GM12864 (cell line): ENCODE data around the gene KANK4.

ENCODE experiments used
- DNase-seq: peaks from one replicate; pipeline ENCODE4 v3.0.0-alpha.2; 2011; ENCODE audit warnings: low read depth
- H3K4me3 ChIP-seq: 2 replicates; pipeline ENCODE4 v1.5.1; 2011; ENCODE audit warnings: mild to moderate bottlenecking, low read depth, low read length, control low read depth
- CTCF ChIP-seq: IDR thresholded peaks from 2 replicates; pipeline ENCODE4 v1.5.1; 2011; ENCODE audit warnings: low read depth, mild to moderate bottlenecking, moderate library complexity, low read length, control low read depth, inconsistent platforms; ENCODE audit errors: missing control alignments

Gene KANK4

GRCh38 chr1:62196086-62196690 lies 123.0 kb downstream of the KANK4 start:
- DNase-seq, result no peak
- TF ChIP-seq CTCF, result no peak
- H3K4me3 ChIP-seq, result no peak overlapping the region

- DNase-seq, result no peak
- no peak within 1 kb of the TSS for H3K4me3 ChIP-seq
- no peak for TF ChIP-seq CTCF
Measured at GRCh38 chr1:62194651-62195544, 124.3 kb downstream of the KANK4 start, which contains the start of gene L1TD1. TSS of gene L1TD1 (plus strand) at chr1:62194849. CDS start at chr1:62206629, 11,780 bp downstream.

GRCh38 chr1:62188111-62188510 lies 131.1 kb downstream of the KANK4 start:
- TF ChIP-seq CTCF, result no peak
- DNase-seq, result no peak
- H3K4me3 ChIP-seq, result no peak overlapping the region

- TF ChIP-seq CTCF, result no peak
- no peak overlapping the region for H3K4me3 ChIP-seq
- DNase-seq, result no peak
Measured at GRCh38 chr1:62187548-62187947, 131.7 kb downstream of the KANK4 start.
